Activated T-cell treated with anti-CD3 and anti-CD28 coated beads for 48 hours (primary cell): ENCODE data around the gene GGA3.
A peak's percentile ranks its signal among the peaks of the same experiment; 100 is the strongest.

Experiments
- DNase-seq: peaks from one replicate; pipeline ENCODE4 v3.0.0-alpha.2; 2020; ENCODE audit warnings: low read depth

Gene GGA3

GRCh38 chr17:75245011-75245410 is 16.4 kb downstream of the GGA3 start:
- no peak for DNase-seq

- no peak for DNase-seq
Observed at GRCh38 chr17:75244133-75244866, 17.1 kb downstream of the GGA3 start.

- no peak for DNase-seq
Observed at GRCh38 chr17:75242461-75243042, 18.9 kb downstream of the GGA3 start.

- no peak for DNase-seq
Observed at GRCh38 chr17:75241996-75242460, 19.4 kb downstream of the GGA3 start.

GRCh38 chr17:75241502-75241901 is 19.9 kb downstream of the GGA3 start:
- no peak for DNase-seq

- DNase-seq = no peak
Observed at GRCh38 chr17:75241143-75241430, 20.3 kb downstream of the GGA3 start.

- peak; percentile 59 for DNase-seq
Observed at GRCh38 chr17:75240394-75241142, 20.8 kb downstream of the GGA3 start.

- DNase-seq = no peak
Observed at GRCh38 chr17:75239778-75240393, 21.5 kb downstream of the GGA3 start.

- no peak for DNase-seq
Observed at GRCh38 chr17:75239214-75239613, 22.2 kb downstream of the GGA3 start.

- DNase-seq = peak; percentile 45
Observed at GRCh38 chr17:75238684-75239191, 22.7 kb downstream of the GGA3 start.

- DNase-seq = no peak
Observed at GRCh38 chr17:75238020-75238580, 23.3 kb downstream of the GGA3 start.

- no peak for DNase-seq
Observed at GRCh38 chr17:75237100-75238014, 24.0 kb downstream of the GGA3 start.

- no peak for DNase-seq
Observed at GRCh38 chr17:75232786-75233185, 28.6 kb downstream of the GGA3 start.

- no peak for DNase-seq
Observed at GRCh38 chr17:75231741-75232464, 29.5 kb downstream of the GGA3 start.

GRCh38 chr17:75231071-75231470 is 30.3 kb downstream of the GGA3 start:
- no peak for DNase-seq

GRCh38 chr17:75228847-75229246 is 32.6 kb downstream of the GGA3 start:
- no peak for DNase-seq

GRCh38 chr17:75228305-75228704 is 33.1 kb downstream of the GGA3 start:
- DNase-seq = no peak

- DNase-seq = no peak
Observed at GRCh38 chr17:75227729-75228128, 33.7 kb downstream of the GGA3 start.

- DNase-seq = no peak
Observed at GRCh38 chr17:75225016-75225415, 36.4 kb downstream of the GGA3 start.

GRCh38 chr17:75219815-75220214 is 41.6 kb downstream of the GGA3 start:
- DNase-seq = no peak

GRCh38 chr17:75218131-75218530 is 43.3 kb downstream of the GGA3 start:
- no peak for DNase-seq
